Fibroblast of lung (primary cell): ENCODE measurements around the gene GNG12.

Experiments
- CTCF ChIP-seq, 2 donors: IDR thresholded peaks in 1 of 2; conservative IDR thresholded peaks in 1 of 2; 1 replicate in 1 of 2; 2 replicates in 1 of 2; pipeline ENCODE4 v1.5.1; 2011 to 2012; ENCODE audit warnings: low read length in 2 of 2, control low read depth in 1 of 2, inconsistent platforms in 1 of 2, low read depth in 1 of 2, mild to moderate bottlenecking in 1 of 2
- EZH2 ChIP-seq: IDR thresholded peaks from 2 replicates; pipeline ENCODE4 v1.5.1; 2012; ENCODE audit warnings: low read length, control low read depth, mild to moderate bottlenecking; ENCODE audit errors: missing control alignments

GRCh38 chr1:67680486-67680885 lies 152.8 kb downstream of the GNG12 start:
- TF ChIP-seq CTCF (conservative IDR thresholded peaks at IDR 0.05 in 1 of 2, IDR thresholded peaks at IDR 0.05 in 1 of 2; ENCODE audit: low read depth in 1 of 2, low read length in 2 of 2) (no peak), EZH2 (no peak)
